GM12878 (cell line): ENCODE data around the gene ISG15. TPM values are rescaled to one million over a fixed set of nuclear protein-coding genes. Genes with fewer than 3 reads are reported as not detected.

ENCODE experiments used
- CBX5 ChIP-seq: sonication (generic); IDR thresholded peaks from 2 replicates; pipeline ENCODE4 v1.6.1; 2016; ENCODE audit warnings: low read depth, moderate library complexity, mild to moderate bottlenecking, inconsistent platforms
- DPF2 ChIP-seq: fragments of 450-650 bp; IDR thresholded peaks from 2 replicates; pipeline ENCODE4 v1.6.1; 2017; ENCODE audit warnings: mild to moderate bottlenecking
- EZH2 ChIP-seq: IDR thresholded peaks from 2 replicates; pipeline ENCODE4 v1.6.1; 2012; ENCODE audit warnings: low read depth, mild to moderate bottlenecking, control low read depth, inconsistent platforms, low read length, borderline replicate concordance; ENCODE audit not compliant: control insufficient read depth
- HDGF ChIP-seq: fragments of 450-650 bp; IDR thresholded peaks from 2 replicates; pipeline ENCODE4 v1.6.1; 2016; ENCODE audit warnings: antibody characterized with exemption
- JUNB ChIP-seq: IDR thresholded peaks from 2 replicates; pipeline ENCODE4 v1.6.1; 2016; ENCODE audit warnings: antibody characterized with exemption, mild to moderate bottlenecking
- MEF2A ChIP-seq: IDR thresholded peaks from 2 replicates; pipeline ENCODE4 v1.6.1; 2011; ENCODE audit warnings: low read depth, mild to moderate bottlenecking, low read length, moderate library complexity; ENCODE audit not compliant: insufficient read depth
- MYC ChIP-seq: IDR thresholded peaks from 2 replicates; pipeline ENCODE4 v1.6.1; 2011; ENCODE audit warnings: mild to moderate bottlenecking, low read length, moderate library complexity, inconsistent platforms; ENCODE audit not compliant: insufficient read depth, insufficient replicate concordance, insufficient read length, severe bottlenecking
- NFYB ChIP-seq: IDR thresholded peaks from 2 replicates; pipeline ENCODE4 v1.6.1; 2011; ENCODE audit warnings: low read depth, mild to moderate bottlenecking, low read length, improper control_type of control experiment, moderate library complexity; ENCODE audit not compliant: insufficient read depth
- POLR2AphosphoS5 ChIP-seq: IDR thresholded peaks from 2 replicates; pipeline ENCODE4 v1.6.1; 2011; ENCODE audit warnings: mild to moderate bottlenecking, low read length, inconsistent platforms
- RELA ChIP-seq: fragments of 450-650 bp; IDR thresholded peaks from 2 replicates; pipeline ENCODE4 v1.8.0; 2014; ENCODE audit warnings: borderline replicate concordance; ENCODE audit not compliant: partially characterized antibody
- SIN3A ChIP-seq: IDR thresholded peaks from 2 replicates; pipeline ENCODE4 v1.6.1; 2012; ENCODE audit warnings: low read depth, low read length, improper control_type of control experiment
- STAT1 ChIP-seq: fragments of 450-650 bp; conservative IDR thresholded peaks from 2 replicates; pipeline ENCODE4 v1.6.1; 2014; ENCODE audit warnings: antibody characterized with exemption, mild to moderate bottlenecking
- TCF7 ChIP-seq: IDR thresholded peaks from 2 replicates; pipeline ENCODE4 v1.6.1; 2014; ENCODE audit warnings: antibody characterized with exemption, borderline replicate concordance
- YBX1 ChIP-seq: fragments of 450-650 bp; IDR thresholded peaks from 2 replicates; pipeline ENCODE4 v1.6.1; 2016; ENCODE audit warnings: antibody characterized with exemption
- ZNF217 ChIP-seq: fragments of 450-650 bp; IDR thresholded peaks from 2 replicates; pipeline ENCODE4 v1.6.1; 2017; ENCODE audit warnings: antibody characterized with exemption, mild to moderate bottlenecking
- polyA plus RNA-seq, 11 experiments: library from polyadenylated mRNA; depleted of rRNA in 4 of 11; unstranded in 6 of 11; stranded (reverse) in 5 of 11; fragments of >200 nt; fragmentation: Nextera tagmentation in 4 of 11; fragmentation: Illumina TruSeq in 1 of 11; extraction: Ambion mirVana in 4 of 11; extraction: Trizol in 1 of 11; gene quantifications; 1 replicate in 1 of 11; 2 replicates in 10 of 11; pipeline versions ENCODE4 v1.2.1 to v1.2.3, GENCODE V29; 2011 to 2016; ENCODE audit warnings: inconsistent platforms in 2 of 11, missing spikeins in 2 of 11, low read depth in 1 of 11
- total RNA-seq, 4 experiments: library from RNA; depleted of rRNA in 3 of 4; stranded (reverse); fragments of >200 nt in 3 of 4; fragmentation: Illumina TruSeq in 1 of 4; extraction: Trizol in 1 of 4; gene quantifications; 2 replicates each; pipeline versions ENCODE4 v1.2.1 to v1.2.3, GENCODE V29; 2013 to 2021
- TF ChIP-seq, protein P1 (sequence below), 3 experiments: IDR thresholded peaks in 2 of 3; conservative IDR thresholded peaks in 1 of 3; 2 replicates each; pipeline ENCODE4 v1.5.1; 2011; ENCODE audit warnings: low read depth in 3 of 3, low read length in 3 of 3, mild to moderate bottlenecking in 3 of 3, control low read depth in 2 of 3, moderate library complexity in 2 of 3, inconsistent platforms in 1 of 3, mixed read lengths in 1 of 3; ENCODE audit not compliant: control insufficient read depth in 2 of 3, insufficient read depth in 1 of 3; ENCODE audit errors: extremely low read depth in 1 of 3
- TF ChIP-seq, protein P2 (sequence below): fragments of 450-650 bp; formaldehyde crosslinking; IDR thresholded peaks from 2 replicates; pipeline ENCODE4 v1.5.0; 2022; ENCODE audit warnings: mild to moderate bottlenecking, missing genetic modification characterization
- TF ChIP-seq, protein P3 (sequence below): fragments of 450-650 bp; IDR thresholded peaks from 2 replicates; pipeline ENCODE4 v1.6.1; 2016; ENCODE audit warnings: mild to moderate bottlenecking
- TF ChIP-seq, protein P4 (sequence below): IDR thresholded peaks from 2 replicates; pipeline ENCODE4 v1.6.1; 2012; ENCODE audit warnings: low read length, inconsistent platforms
- TF ChIP-seq, protein P5 (sequence below): fragments of 450-650 bp; IDR thresholded peaks from 2 replicates; pipeline ENCODE4 v1.6.1; 2016; ENCODE audit warnings: mild to moderate bottlenecking

Gene ISG15
- total and polyA plus RNA-seq, 10 of the 15 experiments (the other 5 are each of a cell fraction or from before 2014, with no cell fraction given): 7.8 to 384 (median 274) TPM

DNA sequence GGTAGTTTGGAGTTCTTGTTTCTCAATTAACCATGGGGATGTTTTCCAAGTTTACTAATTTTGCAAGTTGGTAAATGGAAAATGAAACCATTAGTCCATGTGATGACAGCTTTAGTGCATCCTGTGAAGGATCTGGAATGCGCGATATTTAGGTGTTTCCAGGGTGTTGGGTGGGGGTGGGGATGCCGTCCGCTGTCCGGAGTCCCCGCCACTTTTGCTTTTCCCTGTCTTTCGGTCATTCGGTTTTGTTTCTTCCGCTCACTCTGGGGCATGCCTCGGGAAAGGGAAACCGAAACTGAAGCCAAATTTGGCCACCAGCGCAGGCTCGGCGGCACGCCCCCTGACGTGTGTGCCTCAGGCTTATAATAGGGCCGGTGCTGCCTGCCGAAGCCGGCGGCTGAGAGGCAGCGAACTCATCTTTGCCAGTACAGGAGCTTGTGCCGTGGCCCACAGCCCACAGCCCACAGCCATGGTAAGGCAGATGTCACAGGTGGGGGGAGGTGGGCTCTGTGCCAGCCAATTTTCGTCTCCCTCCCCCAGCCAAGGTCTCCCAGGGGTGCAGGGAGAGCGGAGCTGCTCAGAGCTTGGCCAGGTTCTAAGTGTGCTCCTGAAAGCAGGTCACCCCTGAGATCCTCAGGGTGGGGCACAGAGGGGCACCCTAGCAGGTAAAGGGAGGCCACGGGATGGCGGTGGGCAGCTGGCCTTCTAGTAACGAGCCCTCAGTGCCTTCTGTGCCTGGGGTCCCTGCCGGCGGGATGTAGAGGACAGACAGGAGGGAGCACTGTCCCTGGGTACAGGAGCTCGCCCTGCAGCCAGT, at the start of gene ISG15 (continued):
- TF ChIP-seq ZNF217 (no peak), DPF2 (peak; percentile 71), MEF2A (peak; percentile 76), JUNB (peak; percentile 37), EZH2 (no peak), NFYB (no peak), CBX5 (no peak), YBX1 (no peak), STAT1 (peak; percentile 95; the same call in 1 of the 2 replicates), RELA (peak; percentile 60), HDGF (no peak), SIN3A (peak; percentile 54; the same call in 1 of the 2 replicates), POLR2AphosphoS5 (peak; percentile 95), TCF7 (no peak), MYC (no peak)
- TF ChIP-seq, protein P1, sequence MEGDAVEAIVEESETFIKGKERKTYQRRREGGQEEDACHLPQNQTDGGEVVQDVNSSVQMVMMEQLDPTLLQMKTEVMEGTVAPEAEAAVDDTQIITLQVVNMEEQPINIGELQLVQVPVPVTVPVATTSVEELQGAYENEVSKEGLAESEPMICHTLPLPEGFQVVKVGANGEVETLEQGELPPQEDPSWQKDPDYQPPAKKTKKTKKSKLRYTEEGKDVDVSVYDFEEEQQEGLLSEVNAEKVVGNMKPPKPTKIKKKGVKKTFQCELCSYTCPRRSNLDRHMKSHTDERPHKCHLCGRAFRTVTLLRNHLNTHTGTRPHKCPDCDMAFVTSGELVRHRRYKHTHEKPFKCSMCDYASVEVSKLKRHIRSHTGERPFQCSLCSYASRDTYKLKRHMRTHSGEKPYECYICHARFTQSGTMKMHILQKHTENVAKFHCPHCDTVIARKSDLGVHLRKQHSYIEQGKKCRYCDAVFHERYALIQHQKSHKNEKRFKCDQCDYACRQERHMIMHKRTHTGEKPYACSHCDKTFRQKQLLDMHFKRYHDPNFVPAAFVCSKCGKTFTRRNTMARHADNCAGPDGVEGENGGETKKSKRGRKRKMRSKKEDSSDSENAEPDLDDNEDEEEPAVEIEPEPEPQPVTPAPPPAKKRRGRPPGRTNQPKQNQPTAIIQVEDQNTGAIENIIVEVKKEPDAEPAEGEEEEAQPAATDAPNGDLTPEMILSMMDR (IDR thresholded peaks at IDR 0.05 in 2 of 3, conservative IDR thresholded peaks at IDR 0.05 in 1 of 3; ENCODE audit: control insufficient read depth in 2 of 3, extremely low read depth in 1 of 3, insufficient read depth in 1 of 3, low read depth in 3 of 3, low read length in 3 of 3): no peak
- TF ChIP-seq, protein P2, sequence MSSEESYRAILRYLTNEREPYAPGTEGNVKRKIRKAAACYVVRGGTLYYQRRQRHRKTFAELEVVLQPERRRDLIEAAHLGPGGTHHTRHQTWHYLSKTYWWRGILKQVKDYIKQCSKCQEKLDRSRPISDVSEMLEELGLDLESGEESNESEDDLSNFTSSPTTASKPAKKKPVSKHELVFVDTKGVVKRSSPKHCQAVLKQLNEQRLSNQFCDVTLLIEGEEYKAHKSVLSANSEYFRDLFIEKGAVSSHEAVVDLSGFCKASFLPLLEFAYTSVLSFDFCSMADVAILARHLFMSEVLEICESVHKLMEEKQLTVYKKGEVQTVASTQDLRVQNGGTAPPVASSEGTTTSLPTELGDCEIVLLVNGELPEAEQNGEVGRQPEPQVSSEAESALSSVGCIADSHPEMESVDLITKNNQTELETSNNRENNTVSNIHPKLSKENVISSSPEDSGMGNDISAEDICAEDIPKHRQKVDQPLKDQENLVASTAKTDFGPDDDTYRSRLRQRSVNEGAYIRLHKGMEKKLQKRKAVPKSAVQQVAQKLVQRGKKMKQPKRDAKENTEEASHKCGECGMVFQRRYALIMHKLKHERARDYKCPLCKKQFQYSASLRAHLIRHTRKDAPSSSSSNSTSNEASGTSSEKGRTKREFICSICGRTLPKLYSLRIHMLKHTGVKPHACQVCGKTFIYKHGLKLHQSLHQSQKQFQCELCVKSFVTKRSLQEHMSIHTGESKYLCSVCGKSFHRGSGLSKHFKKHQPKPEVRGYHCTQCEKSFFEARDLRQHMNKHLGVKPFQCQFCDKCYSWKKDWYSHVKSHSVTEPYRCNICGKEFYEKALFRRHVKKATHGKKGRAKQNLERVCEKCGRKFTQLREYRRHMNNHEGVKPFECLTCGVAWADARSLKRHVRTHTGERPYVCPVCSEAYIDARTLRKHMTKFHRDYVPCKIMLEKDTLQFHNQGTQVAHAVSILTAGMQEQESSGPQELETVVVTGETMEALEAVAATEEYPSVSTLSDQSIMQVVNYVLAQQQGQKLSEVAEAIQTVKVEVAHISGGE (CRISPR knock-in tag): no peak
- TF ChIP-seq, protein P3, sequence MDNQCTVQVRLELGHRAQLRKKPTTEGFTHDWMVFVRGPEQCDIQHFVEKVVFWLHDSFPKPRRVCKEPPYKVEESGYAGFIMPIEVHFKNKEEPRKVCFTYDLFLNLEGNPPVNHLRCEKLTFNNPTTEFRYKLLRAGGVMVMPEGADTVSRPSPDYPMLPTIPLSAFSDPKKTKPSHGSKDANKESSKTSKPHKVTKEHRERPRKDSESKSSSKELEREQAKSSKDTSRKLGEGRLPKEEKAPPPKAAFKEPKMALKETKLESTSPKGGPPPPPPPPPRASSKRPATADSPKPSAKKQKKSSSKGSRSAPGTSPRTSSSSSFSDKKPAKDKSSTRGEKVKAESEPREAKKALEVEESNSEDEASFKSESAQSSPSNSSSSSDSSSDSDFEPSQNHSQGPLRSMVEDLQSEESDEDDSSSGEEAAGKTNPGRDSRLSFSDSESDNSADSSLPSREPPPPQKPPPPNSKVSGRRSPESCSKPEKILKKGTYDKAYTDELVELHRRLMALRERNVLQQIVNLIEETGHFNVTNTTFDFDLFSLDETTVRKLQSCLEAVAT: peak; percentile 56
- TF ChIP-seq, protein P4, sequence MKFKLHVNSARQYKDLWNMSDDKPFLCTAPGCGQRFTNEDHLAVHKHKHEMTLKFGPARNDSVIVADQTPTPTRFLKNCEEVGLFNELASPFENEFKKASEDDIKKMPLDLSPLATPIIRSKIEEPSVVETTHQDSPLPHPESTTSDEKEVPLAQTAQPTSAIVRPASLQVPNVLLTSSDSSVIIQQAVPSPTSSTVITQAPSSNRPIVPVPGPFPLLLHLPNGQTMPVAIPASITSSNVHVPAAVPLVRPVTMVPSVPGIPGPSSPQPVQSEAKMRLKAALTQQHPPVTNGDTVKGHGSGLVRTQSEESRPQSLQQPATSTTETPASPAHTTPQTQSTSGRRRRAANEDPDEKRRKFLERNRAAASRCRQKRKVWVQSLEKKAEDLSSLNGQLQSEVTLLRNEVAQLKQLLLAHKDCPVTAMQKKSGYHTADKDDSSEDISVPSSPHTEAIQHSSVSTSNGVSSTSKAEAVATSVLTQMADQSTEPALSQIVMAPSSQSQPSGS: no peak
- TF ChIP-seq, protein P5, sequence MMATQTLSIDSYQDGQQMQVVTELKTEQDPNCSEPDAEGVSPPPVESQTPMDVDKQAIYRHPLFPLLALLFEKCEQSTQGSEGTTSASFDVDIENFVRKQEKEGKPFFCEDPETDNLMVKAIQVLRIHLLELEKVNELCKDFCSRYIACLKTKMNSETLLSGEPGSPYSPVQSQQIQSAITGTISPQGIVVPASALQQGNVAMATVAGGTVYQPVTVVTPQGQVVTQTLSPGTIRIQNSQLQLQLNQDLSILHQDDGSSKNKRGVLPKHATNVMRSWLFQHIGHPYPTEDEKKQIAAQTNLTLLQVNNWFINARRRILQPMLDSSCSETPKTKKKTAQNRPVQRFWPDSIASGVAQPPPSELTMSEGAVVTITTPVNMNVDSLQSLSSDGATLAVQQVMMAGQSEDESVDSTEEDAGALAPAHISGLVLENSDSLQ: peak; percentile 50
